Measurements from ENCODE around the gene REELD1.

GRCh38 chr4:146186041-146186440 is 28.3 kb upstream of the REELD1 start:
- TF ChIP-seq, protein P1, sequence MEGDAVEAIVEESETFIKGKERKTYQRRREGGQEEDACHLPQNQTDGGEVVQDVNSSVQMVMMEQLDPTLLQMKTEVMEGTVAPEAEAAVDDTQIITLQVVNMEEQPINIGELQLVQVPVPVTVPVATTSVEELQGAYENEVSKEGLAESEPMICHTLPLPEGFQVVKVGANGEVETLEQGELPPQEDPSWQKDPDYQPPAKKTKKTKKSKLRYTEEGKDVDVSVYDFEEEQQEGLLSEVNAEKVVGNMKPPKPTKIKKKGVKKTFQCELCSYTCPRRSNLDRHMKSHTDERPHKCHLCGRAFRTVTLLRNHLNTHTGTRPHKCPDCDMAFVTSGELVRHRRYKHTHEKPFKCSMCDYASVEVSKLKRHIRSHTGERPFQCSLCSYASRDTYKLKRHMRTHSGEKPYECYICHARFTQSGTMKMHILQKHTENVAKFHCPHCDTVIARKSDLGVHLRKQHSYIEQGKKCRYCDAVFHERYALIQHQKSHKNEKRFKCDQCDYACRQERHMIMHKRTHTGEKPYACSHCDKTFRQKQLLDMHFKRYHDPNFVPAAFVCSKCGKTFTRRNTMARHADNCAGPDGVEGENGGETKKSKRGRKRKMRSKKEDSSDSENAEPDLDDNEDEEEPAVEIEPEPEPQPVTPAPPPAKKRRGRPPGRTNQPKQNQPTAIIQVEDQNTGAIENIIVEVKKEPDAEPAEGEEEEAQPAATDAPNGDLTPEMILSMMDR (IDR thresholded peaks at IDR 0.05): no peak
- TF ChIP-seq POLR2A (IDR thresholded peaks at IDR 0.05) (no peak), POLR2AphosphoS5 (IDR thresholded peaks at IDR 0.05) (no peak), EP300 (IDR thresholded peaks at IDR 0.05) (no peak)

Data from stomach (tissue), 4 donors.